Measurements from ENCODE around the gene MAST1.
A peak's percentile ranks its signal among the peaks of the same experiment; 100 is the strongest.

Gene MAST1

GRCh38 chr19:12838182-12838885 lies at the start of gene MAST1:
Gene MAST1 (plus strand): TSS chr19:12838515. CDS start chr19:12838573, 58 bp downstream.
- H3K9me3 Mint-ChIP-seq: no peaks in the 10 kb centered on the region
- peaks cover 74 to 91% of the 10 kb centered on the region in 2 donors for H3K27me3 Mint-ChIP-seq
- peaks cover 34 to 64% of the 10 kb centered on the region in 2 donors for H3K4me1 Mint-ChIP-seq
- H3K4me3 Mint-ChIP-seq: peak within 1 kb of the TSS; percentile 65 to 83
- H3K36me3 Mint-ChIP-seq: peaks cover 0 to 3% of the 10 kb centered on the region in 2 donors
- peak within 1 kb of the TSS; percentile 39 for H3K27ac Mint-ChIP-seq
- ATAC-seq (replicated peaks): peak; percentile 65 to 71
- no peak for DNase-seq

DNA sequence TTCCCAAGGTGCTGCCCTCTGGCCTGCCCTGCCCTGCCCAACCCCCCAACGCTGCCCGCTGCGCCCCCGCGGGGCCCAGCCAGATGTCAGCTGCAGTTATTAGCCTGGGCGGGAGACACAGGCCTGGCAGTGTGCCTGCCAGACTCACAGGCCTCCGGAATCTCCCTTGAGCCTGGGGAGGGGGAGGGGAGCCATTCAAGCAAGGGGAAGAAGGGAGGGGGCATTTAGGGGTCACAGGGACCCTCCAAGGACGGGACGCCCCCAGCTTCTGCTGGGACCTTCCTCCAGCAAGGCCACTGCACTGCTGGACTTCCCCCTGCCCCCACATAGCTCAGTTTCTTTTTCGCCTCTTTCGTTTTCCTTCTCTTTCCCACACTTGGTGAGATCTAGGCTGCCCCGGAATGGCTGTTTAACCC lies 49.6 kb upstream of the MAST1 start:
- no peaks in the 10 kb centered on the region for H3K9me3 Mint-ChIP-seq
- peak; percentile 90 for DNase-seq
- peaks cover 27 to 37% of the 10 kb centered on the region in 2 donors for H3K4me1 Mint-ChIP-seq
- peaks cover 19 to 20% of the 10 kb centered on the region in 2 donors for H3K36me3 Mint-ChIP-seq
- H3K4me3 Mint-ChIP-seq: peak overlapping the region; percentile 92 to 94
- H3K27me3 Mint-ChIP-seq: no peaks in the 10 kb centered on the region
- H3K27ac Mint-ChIP-seq: peak overlapping the region; percentile 99
- peak; percentile 8 to 12 for ATAC-seq (replicated peaks)

DNA sequence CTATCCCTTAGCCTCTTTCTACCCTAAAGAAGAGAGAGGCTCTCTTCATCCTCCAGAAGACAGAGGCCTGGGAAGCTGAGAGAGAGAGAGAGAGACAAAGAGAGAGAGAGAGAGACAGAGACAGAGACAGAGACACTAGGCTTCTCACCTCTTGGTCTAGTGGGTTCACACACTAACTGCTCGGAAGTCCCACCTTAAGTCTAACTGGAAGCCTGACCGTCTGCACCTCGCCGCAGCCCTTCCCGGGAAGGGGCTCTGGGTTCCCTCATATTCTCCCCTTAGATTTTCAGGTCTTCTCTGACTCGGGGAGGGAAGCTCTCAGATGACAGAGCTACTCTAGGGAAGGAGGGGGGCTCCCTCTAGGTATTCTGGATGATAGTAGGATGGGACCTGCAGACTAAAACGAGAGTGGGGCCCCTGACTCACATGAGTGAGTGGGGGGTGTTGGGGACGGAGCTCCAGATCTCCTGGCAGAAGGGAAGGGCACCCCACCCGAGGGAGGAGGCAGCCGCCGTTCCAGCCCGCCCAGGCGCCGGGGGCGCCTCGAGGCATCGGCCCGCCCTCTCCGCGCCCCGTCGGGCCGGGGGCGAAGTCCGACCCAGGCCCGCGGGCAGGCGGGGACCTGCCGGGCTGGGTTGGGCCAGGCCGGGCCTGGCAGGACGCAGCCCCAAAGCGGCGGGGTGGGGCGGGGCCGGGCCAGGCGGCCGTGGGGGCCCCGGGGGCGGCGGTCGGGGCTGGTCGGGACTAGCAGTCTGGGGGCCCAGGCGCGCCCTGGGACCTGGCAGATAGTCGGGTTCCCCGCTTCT lies 49.0 kb upstream of the MAST1 start:
- H3K27ac Mint-ChIP-seq: peak overlapping the region; percentile 99
- no peaks in the 10 kb centered on the region for H3K27me3 Mint-ChIP-seq
- ATAC-seq (replicated peaks) (peak in 1 of 2 donors; percentile 0), DNase-seq (no peak)
- H3K4me3 Mint-ChIP-seq: peak overlapping the region; percentile 96 to 100
- H3K36me3 Mint-ChIP-seq: peaks cover 19 to 20% of the 10 kb centered on the region in 2 donors
- peaks cover 29 to 42% of the 10 kb centered on the region in 2 donors for H3K4me1 Mint-ChIP-seq
- no peaks in the 10 kb centered on the region for H3K9me3 Mint-ChIP-seq

- DNase-seq (peak; percentile 99), ATAC-seq (replicated peaks) (peak; percentile 49 to 53)
- Mint-ChIP-seq H3K4me1 (peaks cover 33 to 48% of the 10 kb centered on the region in 2 donors), H3K27ac (peak overlapping the region; percentile 100), H3K4me3 (peak overlapping the region; percentile 96 to 100), H3K36me3 (peaks cover 19 to 20% of the 10 kb centered on the region in 2 donors), H3K9me3 (no peaks in the 10 kb centered on the region), H3K27me3 (no peaks in the 10 kb centered on the region)
Measured at GRCh38 chr19:12789904-12790619, 48.3 kb upstream of the MAST1 start.

GRCh38 chr19:12790628-12791344 lies 47.5 kb upstream of the MAST1 start:
- Mint-ChIP-seq H3K9me3 (no peaks in the 10 kb centered on the region), H3K27me3 (no peaks in the 10 kb centered on the region), H3K4me3 (peak overlapping the region; percentile 96 to 100), H3K36me3 (peaks cover 19 to 20% of the 10 kb centered on the region in 2 donors), H3K27ac (peak overlapping the region; percentile 100), H3K4me1 (peaks cover 35 to 52% of the 10 kb centered on the region in 2 donors)
- DNase-seq: no peak
- ATAC-seq (replicated peaks): no peak

DNA sequence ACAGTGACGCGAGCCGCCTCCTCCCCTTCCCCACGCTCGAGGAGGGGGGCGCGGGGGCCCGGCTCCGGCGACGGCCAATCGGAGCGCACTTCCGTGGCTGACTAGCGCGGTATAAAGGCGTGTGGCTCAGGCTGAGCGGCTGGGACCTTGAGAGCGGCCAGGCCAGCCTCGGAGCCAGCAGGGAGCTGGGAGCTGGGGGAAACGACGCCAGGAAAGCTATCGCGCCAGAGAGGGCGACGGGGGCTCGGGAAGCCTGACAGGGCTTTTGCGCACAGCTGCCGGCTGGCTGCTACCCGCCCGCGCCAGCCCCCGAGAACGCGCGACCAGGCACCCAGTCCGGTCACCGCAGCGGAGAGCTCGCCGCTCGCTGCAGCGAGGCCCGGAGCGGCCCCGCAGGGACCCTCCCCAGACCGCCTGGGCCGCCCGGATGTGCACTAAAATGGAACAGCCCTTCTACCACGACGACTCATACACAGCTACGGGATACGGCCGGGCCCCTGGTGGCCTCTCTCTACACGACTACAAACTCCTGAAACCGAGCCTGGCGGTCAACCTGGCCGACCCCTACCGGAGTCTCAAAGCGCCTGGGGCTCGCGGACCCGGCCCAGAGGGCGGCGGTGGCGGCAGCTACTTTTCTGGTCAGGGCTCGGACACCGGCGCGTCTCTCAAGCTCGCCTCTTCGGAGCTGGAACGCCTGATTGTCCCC lies 46.8 kb upstream of the MAST1 start, which contains the start of gene JUNB:
Gene JUNB, plus strand, starts transcription at position 142 of the 706 bp plus-strand sequence. Its CDS starts 286 bp downstream, at position 428.
- Mint-ChIP-seq H3K9me3 (no peaks in the 10 kb centered on the region), H3K27ac (peak within 1 kb of the TSS; percentile 100), H3K4me3 (peak within 1 kb of the TSS; percentile 96 to 100), H3K27me3 (no peaks in the 10 kb centered on the region), H3K4me1 (peaks cover 41 to 59% of the 10 kb centered on the region in 2 donors), H3K36me3 (peaks cover 19 to 20% of the 10 kb centered on the region in 2 donors)
- peak; percentile 33 to 38 for ATAC-seq (replicated peaks)
- DNase-seq: peak; percentile 95

DNA sequence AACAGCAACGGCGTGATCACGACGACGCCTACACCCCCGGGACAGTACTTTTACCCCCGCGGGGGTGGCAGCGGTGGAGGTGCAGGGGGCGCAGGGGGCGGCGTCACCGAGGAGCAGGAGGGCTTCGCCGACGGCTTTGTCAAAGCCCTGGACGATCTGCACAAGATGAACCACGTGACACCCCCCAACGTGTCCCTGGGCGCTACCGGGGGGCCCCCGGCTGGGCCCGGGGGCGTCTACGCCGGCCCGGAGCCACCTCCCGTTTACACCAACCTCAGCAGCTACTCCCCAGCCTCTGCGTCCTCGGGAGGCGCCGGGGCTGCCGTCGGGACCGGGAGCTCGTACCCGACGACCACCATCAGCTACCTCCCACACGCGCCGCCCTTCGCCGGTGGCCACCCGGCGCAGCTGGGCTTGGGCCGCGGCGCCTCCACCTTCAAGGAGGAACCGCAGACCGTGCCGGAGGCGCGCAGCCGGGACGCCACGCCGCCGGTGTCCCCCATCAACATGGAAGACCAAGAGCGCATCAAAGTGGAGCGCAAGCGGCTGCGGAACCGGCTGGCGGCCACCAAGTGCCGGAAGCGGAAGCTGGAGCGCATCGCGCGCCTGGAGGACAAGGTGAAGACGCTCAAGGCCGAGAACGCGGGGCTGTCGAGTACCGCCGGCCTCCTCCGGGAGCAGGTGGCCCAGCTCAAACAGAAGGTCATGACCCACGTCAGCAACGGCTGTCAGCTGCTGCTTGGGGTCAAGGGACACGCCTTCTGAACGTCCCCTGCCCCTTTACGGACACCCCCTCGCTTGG lies 46.1 kb upstream of the MAST1 start:
- peak; percentile 82 for DNase-seq
- peak; percentile 1 to 2 for ATAC-seq (replicated peaks)
- no peaks in the 10 kb centered on the region for H3K27me3 Mint-ChIP-seq
- no peaks in the 10 kb centered on the region for H3K9me3 Mint-ChIP-seq
- H3K36me3 Mint-ChIP-seq: peaks cover 19 to 20% of the 10 kb centered on the region in 2 donors
- peaks cover 43 to 61% of the 10 kb centered on the region in 2 donors for H3K4me1 Mint-ChIP-seq
- H3K27ac Mint-ChIP-seq: peak overlapping the region; percentile 100
- peak overlapping the region; percentile 96 to 100 for H3K4me3 Mint-ChIP-seq

DNA sequence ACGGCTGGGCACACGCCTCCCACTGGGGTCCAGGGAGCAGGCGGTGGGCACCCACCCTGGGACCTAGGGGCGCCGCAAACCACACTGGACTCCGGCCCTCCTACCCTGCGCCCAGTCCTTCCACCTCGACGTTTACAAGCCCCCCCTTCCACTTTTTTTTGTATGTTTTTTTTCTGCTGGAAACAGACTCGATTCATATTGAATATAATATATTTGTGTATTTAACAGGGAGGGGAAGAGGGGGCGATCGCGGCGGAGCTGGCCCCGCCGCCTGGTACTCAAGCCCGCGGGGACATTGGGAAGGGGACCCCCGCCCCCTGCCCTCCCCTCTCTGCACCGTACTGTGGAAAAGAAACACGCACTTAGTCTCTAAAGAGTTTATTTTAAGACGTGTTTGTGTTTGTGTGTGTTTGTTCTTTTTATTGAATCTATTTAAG lies 45.4 kb upstream of the MAST1 start:
- peak overlapping the region; percentile 100 for H3K27ac Mint-ChIP-seq
- no peak for ATAC-seq (replicated peaks)

GRCh38 chr19:12793290-12794195 lies 44.8 kb upstream of the MAST1 start:
- Mint-ChIP-seq H3K27me3 (no peaks in the 10 kb centered on the region), H3K4me1 (peaks cover 40 to 55% of the 10 kb centered on the region in 2 donors), H3K4me3 (peak overlapping the region; percentile 96 to 100), H3K27ac (peak overlapping the region; percentile 100), H3K9me3 (no peaks in the 10 kb centered on the region), H3K36me3 (peaks cover 19 to 20% of the 10 kb centered on the region in 2 donors)
- peak; percentile 33 to 44 for ATAC-seq (replicated peaks)
- DNase-seq: peak; percentile 95

More for the DNA sequence above, 45.4 kb upstream of the MAST1 start:
- H3K36me3 Mint-ChIP-seq: peaks cover 19 to 20% of the 10 kb centered on the region in 2 donors
- H3K9me3 Mint-ChIP-seq: no peaks in the 10 kb centered on the region
- H3K4me3 Mint-ChIP-seq: peak overlapping the region; percentile 96 to 100
- peaks cover 43 to 61% of the 10 kb centered on the region in 2 donors for H3K4me1 Mint-ChIP-seq
- H3K27me3 Mint-ChIP-seq: no peaks in the 10 kb centered on the region
- no peak for DNase-seq

DNA sequence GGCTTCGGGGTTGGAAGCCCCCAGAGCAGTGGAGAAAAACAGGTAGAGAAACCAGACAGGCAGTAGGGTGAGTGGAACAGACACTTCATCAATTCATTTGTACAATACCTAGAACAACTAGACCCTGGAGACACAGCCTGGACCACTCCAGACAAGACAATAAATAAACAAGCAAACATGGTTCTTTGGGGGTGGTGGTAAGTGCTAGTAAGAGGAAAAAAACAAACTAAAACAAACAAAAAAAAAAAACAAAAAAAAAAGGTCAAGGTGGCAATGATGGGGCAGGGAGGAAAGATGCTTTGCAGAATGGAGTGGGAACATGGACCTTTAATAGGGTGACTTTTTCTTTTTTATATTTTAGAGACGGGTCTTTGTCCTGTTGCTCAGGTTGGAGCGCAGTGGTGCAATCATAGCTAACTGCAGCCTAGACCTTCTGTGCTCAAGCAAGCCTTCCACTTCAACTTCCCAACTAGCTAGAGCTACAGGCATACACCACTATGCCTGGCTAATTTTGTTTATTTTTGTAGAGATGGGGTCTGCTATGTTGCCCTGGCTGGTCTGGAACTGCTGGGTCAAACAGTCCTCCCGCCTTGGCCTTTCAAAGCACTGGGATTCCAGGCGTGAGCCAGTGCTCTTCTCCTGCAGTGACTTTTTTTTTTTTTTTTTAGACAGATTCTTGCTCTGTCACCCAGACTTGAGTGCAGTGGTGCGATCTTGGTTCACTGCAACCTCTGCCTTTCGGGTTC lies 43.9 kb upstream of the MAST1 start:
- ATAC-seq (replicated peaks) (no peak), DNase-seq (no peak)
- Mint-ChIP-seq H3K4me1 (peaks cover 33 to 47% of the 10 kb centered on the region in 2 donors), H3K36me3 (peaks cover 19 to 20% of the 10 kb centered on the region in 2 donors), H3K4me3 (peak overlapping the region; percentile 82 to 100), H3K27ac (peak overlapping the region; percentile 100), H3K9me3 (no peaks in the 10 kb centered on the region), H3K27me3 (no peaks in the 10 kb centered on the region)

- H3K4me1 Mint-ChIP-seq: peaks cover 35 to 47% of the 10 kb centered on the region in 2 donors
- no peaks in the 10 kb centered on the region for H3K27me3 Mint-ChIP-seq
- no peak overlapping the region for H3K4me3 Mint-ChIP-seq
- peaks cover 19 to 20% of the 10 kb centered on the region in 2 donors for H3K36me3 Mint-ChIP-seq
- ATAC-seq (replicated peaks): no peak
- no peaks in the 10 kb centered on the region for H3K9me3 Mint-ChIP-seq
- no peak for DNase-seq
- H3K27ac Mint-ChIP-seq: peak overlapping the region; percentile 14
Measured at GRCh38 chr19:12794971-12795381, 43.3 kb upstream of the MAST1 start.
